T-helper 17 cell (primary cell): ENCODE measurements around the gene CFI. TPM values are rescaled to one million over a fixed set of nuclear protein-coding genes. Genes with fewer than 3 reads are reported as not detected.
A peak's percentile ranks its signal among the peaks of the same experiment; 100 is the strongest.
"Not testable (repeated sequence)": the region's sequence is repeated elsewhere in the genome, so short reads cannot be mapped to it uniquely, and the experiment has no call there.

Experiments
- ATAC-seq: fragments of 150-1000 bp; cut with Tn5 transposase; 2 replicates; pipeline ENCODE4 v1.10.0; 2021; ENCODE audit warnings: mild to moderate bottlenecking, moderate library complexity
- DNase-seq, 3 donors: peaks; one replicate each; pipeline versions ENCODE4 v3.0.0 to v3.0.0-alpha.2; 2020 to 2021
- H3K9me3 ChIP-seq: one replicate; pipeline ENCODE4 v1.7.0; 2013; ENCODE audit warnings: low read length, mild to moderate bottlenecking; ENCODE audit not compliant: control insufficient read depth, poor library complexity, severe bottlenecking
- H3K27ac Mint-ChIP-seq: one replicate; pipeline ENCODE4 v1.8.0; 2022; ENCODE audit warnings: mild to moderate bottlenecking, moderate library complexity, mixed read lengths
- H3K27me3 Mint-ChIP-seq: one replicate; pipeline ENCODE4 v1.8.0; 2022; ENCODE audit warnings: mixed read lengths
- H3K36me3 Mint-ChIP-seq: one replicate; pipeline ENCODE4 v1.8.0; 2022; ENCODE audit warnings: low read depth, mixed read lengths
- H3K4me1 Mint-ChIP-seq: one replicate; pipeline ENCODE4 v1.8.0; 2022; ENCODE audit warnings: mild to moderate bottlenecking, mixed read lengths
- H3K4me3 Mint-ChIP-seq: one replicate; pipeline ENCODE4 v1.8.0; 2022; ENCODE audit warnings: mild to moderate bottlenecking, moderate library complexity, mixed read lengths
- total RNA-seq, 4 donors: library from RNA in 2 of 4; stranded (reverse) in 2 of 4; gene quantifications; one replicate each; pipeline ENCODE4 v1.2.3 and lab custom pipeline; 2022 to 2026

The CFI gene
- total RNA-seq, 2 donors from 2014 or later, result not detected

DNA sequence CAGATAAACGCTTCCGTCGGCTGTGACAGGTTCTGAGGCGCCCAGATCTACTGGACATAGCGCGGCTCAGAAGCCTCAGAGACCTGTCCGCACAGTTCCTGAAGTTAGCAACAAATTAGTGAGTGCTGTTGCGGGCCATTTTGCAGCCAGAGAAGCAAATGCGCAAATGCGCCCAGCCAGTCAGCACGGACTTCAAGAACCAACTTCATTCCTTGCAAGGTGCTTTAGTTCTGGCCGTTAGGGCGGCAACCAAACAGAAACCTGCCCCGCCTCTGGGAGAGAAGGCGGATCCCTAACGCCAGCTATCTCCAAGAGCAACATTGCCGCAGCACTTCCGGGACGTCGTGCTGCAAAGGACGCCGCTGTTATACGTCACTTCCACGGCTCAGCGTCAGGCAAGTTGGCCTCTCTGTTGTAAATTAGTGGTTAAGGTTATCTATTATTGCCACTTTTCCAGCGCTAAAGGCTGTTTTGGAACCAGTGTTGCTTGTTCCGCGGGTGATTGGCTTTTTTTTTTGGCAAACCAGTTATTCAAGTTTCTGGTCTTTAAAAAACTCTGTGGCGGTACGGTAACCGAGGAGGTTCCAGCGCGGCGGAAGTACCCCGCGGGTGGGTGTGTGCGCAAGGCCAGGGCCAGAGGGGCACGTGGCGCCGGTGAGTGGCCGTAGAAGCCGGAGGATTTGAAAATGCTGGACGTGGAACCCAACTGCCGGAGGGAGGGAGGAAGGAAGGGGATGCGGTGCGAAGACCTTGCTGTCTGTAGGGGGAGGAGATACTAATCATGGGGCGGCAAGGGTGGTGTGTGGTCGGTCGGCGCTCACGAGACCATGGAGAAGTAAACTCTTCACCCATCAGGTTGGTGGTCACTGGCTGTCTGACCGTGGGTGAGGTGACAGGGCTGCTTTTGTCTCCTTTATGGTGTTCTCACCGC is 13.6 kb upstream of the CFI start, which contains the start of gene GAR1:
Gene GAR1, plus strand, starts transcription at position 612 of the 931 bp plus-strand sequence. CDS start 403 bp downstream, outside the sequence.
- Mint-ChIP-seq H3K4me3 (peak within 1 kb of the TSS; percentile 99), H3K36me3 (peaks cover 17% of the 10 kb centered on the region), H3K4me1 (peaks cover 36% of the 10 kb centered on the region), H3K27me3 (no peaks in the 10 kb centered on the region), H3K27ac (peak within 1 kb of the TSS; percentile 98)
- DNase-seq (peak; percentile 68 to 81 (median 74)), ATAC-seq (peak; percentile 95)
- no peaks in the 10 kb centered on the region for H3K9me3 ChIP-seq

GRCh38 chr4:109811707-109812106 is 9.9 kb upstream of the CFI start:
- Mint-ChIP-seq H3K4me1 (peaks cover 20% of the 10 kb centered on the region), H3K4me3 (no peak overlapping the region), H3K36me3 (peaks cover 3% of the 10 kb centered on the region), H3K27ac (no peak overlapping the region), H3K27me3 (peaks cover 5% of the 10 kb centered on the region)
- no peaks in the 10 kb centered on the region for H3K9me3 ChIP-seq
- DNase-seq (no peak), ATAC-seq (no peak)

GRCh38 chr4:109810552-109811387 is 9.0 kb upstream of the CFI start:
- DNase-seq (no peak), ATAC-seq (no peak)
- no peak overlapping the region for H3K4me3 Mint-ChIP-seq
- H3K4me1 Mint-ChIP-seq, result peaks cover 10% of the 10 kb centered on the region
- peaks cover 10% of the 10 kb centered on the region for H3K27me3 Mint-ChIP-seq
- H3K27ac Mint-ChIP-seq, result no peak overlapping the region
- peaks cover 3% of the 10 kb centered on the region for H3K36me3 Mint-ChIP-seq
- no peaks in the 10 kb centered on the region for H3K9me3 ChIP-seq

DNA sequence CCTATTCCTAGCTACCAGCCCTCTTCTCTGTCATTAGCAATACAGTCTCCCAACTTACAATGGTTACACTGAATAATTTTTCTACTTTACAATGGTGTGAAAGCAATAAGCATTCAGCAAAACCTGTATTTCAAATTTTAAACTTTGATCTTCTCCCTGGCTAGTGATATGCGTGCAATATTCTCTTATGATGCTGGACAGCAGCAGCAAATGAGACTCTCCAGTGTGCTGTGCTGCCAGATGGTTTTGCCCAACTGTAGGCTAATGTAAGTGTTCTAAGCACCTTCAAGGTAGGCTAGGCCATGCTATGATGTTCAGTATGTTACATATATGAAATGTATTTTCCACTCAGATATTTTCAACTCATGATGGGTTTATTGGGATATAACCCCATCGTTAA is 7.9 kb upstream of the CFI start:
- no peak for DNase-seq
- H3K4me3 Mint-ChIP-seq, result no peak overlapping the region
- peaks cover 19% of the 10 kb centered on the region for H3K27me3 Mint-ChIP-seq
- no peaks in the 10 kb centered on the region for H3K9me3 ChIP-seq
- H3K36me3 Mint-ChIP-seq, result no peaks in the 10 kb centered on the region
- ATAC-seq, result no peak
- peaks cover 3% of the 10 kb centered on the region for H3K4me1 Mint-ChIP-seq
- H3K27ac Mint-ChIP-seq, result no peak overlapping the region

- no peak overlapping the region for H3K4me3 Mint-ChIP-seq
- H3K9me3 ChIP-seq, result no peaks in the 10 kb centered on the region
- peaks cover 19% of the 10 kb centered on the region for H3K27me3 Mint-ChIP-seq
- DNase-seq (no peak), ATAC-seq (peak; percentile 45)
- no peak overlapping the region for H3K27ac Mint-ChIP-seq
- no peaks in the 10 kb centered on the region for H3K36me3 Mint-ChIP-seq
- H3K4me1 Mint-ChIP-seq, result peaks cover 2% of the 10 kb centered on the region
Observed at GRCh38 chr4:109803924-109804571, 2.2 kb upstream of the CFI start.

DNA sequence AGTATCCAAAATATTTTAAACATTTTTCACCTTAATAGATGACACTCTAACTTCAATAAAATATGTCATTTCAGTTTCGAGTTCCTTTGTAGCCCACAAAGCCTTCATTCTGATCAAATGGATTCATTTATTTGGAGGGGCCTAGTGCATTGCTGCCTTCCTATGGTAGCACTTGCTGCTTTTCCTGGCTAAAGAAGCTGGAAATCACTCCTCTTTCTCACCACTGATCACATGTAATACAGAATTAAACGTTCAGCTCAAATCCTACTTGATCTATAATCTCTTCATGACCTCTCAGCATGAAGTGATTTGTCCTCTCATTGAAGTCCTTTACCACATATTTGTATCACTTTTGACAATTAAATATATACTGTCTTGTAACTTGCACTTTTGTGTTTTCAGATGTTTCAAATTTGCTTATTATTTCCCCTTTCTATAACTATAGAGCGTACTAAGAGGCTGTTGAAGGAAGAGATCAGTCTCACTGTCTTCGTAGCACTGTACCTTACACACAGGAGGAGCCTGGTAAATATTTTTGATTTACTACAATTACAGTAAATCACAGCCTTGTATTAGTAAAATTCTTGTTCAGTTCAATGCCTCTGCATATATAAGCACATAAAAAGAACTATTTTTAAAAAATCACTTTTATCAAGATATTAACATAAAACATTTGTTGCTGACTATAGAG is 555 bp downstream of the CFI start:
- H3K9me3 ChIP-seq, result peaks cover 2% of the 10 kb centered on the region
- ATAC-seq (no peak), DNase-seq (no peak)
- H3K27me3 Mint-ChIP-seq, result peaks cover 12% of the 10 kb centered on the region
- H3K4me3 Mint-ChIP-seq, result no peak overlapping the region
- no peaks in the 10 kb centered on the region for H3K4me1 Mint-ChIP-seq
- H3K27ac Mint-ChIP-seq, result no peak overlapping the region
- H3K36me3 Mint-ChIP-seq, result no peaks in the 10 kb centered on the region

DNA sequence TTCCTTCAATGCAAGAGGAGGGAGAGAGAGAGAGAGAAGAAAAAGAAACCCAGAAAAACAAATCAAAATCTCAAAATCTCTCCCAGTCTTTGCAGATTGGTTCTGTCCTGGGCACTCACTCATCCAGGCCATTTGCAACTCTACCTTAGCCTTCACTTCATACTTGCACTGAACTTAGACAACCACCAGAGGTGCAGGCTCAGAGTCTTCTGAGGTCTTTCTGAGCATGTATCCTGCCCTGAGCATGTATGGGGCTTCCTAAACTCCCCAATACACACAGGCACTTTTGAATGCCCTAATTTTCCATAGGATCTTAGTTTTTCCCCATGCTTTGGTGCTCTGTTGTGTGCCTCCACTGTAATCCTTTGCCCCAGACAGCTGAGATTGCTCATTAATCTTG is 2.9 kb downstream of the CFI start:
- H3K9me3 ChIP-seq, result peaks cover 8% of the 10 kb centered on the region
- DNase-seq (no peak), ATAC-seq (peak; percentile 28)
- Mint-ChIP-seq H3K27ac (no peak overlapping the region), H3K27me3 (no peaks in the 10 kb centered on the region), H3K4me1 (no peaks in the 10 kb centered on the region), H3K4me3 (no peak overlapping the region), H3K36me3 (no peaks in the 10 kb centered on the region)

- H3K9me3 ChIP-seq, result peaks cover 8% of the 10 kb centered on the region
- no peaks in the 10 kb centered on the region for H3K4me1 Mint-ChIP-seq
- no peaks in the 10 kb centered on the region for H3K27me3 Mint-ChIP-seq
- DNase-seq, result no peak
- no peak for ATAC-seq
- no peak overlapping the region for H3K4me3 Mint-ChIP-seq
- no peak overlapping the region for H3K27ac Mint-ChIP-seq
- peaks cover 2% of the 10 kb centered on the region for H3K36me3 Mint-ChIP-seq
Observed at GRCh38 chr4:109795059-109795458, 6.7 kb downstream of the CFI start.

DNA sequence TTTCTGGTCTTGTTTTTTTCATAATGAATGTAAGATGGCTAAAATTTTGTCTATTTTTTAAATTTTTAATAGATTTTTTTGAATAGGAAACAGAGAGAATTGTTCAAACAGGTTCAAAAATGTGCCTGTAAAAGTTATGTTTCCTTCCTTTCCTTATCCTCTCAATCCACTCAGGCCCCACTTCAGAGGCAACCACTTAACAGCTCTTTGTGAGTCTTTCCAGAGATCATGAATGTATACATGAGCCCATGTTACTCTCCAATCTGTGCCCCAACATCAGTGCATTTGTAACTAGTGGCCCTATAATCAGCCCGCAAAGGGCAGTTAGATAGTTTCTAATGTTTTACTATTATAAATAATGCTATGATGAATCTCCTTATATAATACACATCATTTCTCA is 14.0 kb downstream of the CFI start:
- peaks cover under 1% of the 10 kb centered on the region for H3K36me3 Mint-ChIP-seq
- ATAC-seq (no peak), DNase-seq (no peak)
- H3K4me3 Mint-ChIP-seq, result no peak overlapping the region
- H3K4me1 Mint-ChIP-seq, result no peaks in the 10 kb centered on the region
- no peaks in the 10 kb centered on the region for H3K27me3 Mint-ChIP-seq
- no peak overlapping the region for H3K27ac Mint-ChIP-seq
- peaks cover 2% of the 10 kb centered on the region for H3K9me3 ChIP-seq

- Mint-ChIP-seq H3K4me1 (no peaks in the 10 kb centered on the region), H3K27me3 (no peaks in the 10 kb centered on the region), H3K27ac (no peak overlapping the region), H3K4me3 (no peak overlapping the region), H3K36me3 (no peaks in the 10 kb centered on the region)
- peaks cover 2% of the 10 kb centered on the region for H3K9me3 ChIP-seq
- DNase-seq, result no peak
- no peak for ATAC-seq
Observed at GRCh38 chr4:109786846-109787245, 15.0 kb downstream of the CFI start.

DNA sequence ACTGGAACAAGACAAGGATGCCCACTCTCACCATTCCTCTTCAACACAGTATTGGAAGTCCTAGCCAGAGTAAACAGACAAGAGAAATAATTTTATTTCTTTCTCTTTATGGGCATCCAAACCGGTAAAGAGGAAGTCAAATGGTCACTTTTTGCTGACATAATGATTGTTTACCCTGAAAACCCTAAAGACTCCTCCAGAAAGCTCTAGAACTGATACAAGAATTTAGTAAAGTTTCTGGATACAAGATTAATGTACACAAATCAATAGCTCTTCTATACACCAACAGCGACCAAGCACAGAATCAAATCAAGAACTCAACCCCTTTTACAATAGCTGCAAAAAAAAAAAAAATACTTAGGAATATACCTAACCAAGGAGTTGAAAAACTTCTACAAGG is 19.7 kb downstream of the CFI start:
- H3K4me3 Mint-ChIP-seq, H3K27ac Mint-ChIP-seq, H3K36me3 Mint-ChIP-seq, ATAC-seq, H3K27me3 Mint-ChIP-seq, H3K9me3 ChIP-seq, H3K4me1 Mint-ChIP-seq, DNase-seq: not testable (repeated sequence)

- no peaks in the 10 kb centered on the region for H3K4me1 Mint-ChIP-seq
- no peaks in the 10 kb centered on the region for H3K9me3 ChIP-seq
- H3K27ac Mint-ChIP-seq, result no peak overlapping the region
- no peak overlapping the region for H3K4me3 Mint-ChIP-seq
- ATAC-seq (no peak), DNase-seq (no peak)
- peaks cover 39% of the 10 kb centered on the region for H3K27me3 Mint-ChIP-seq
- no peaks in the 10 kb centered on the region for H3K36me3 Mint-ChIP-seq
Observed at GRCh38 chr4:109764789-109765402, 36.9 kb downstream of the CFI start.
